Measurements from ENCODE around the gene C8B. TPM values are rescaled to one million over a fixed set of nuclear protein-coding genes. Genes with fewer than 3 reads are reported as not detected.

The C8B gene
- total and polyA plus RNA-seq, 2 of the 13 experiments (the other 11 are each of a cell fraction or from before 2014, with no cell fraction given), result 8.4 to 11.3 TPM

- TF ChIP-seq TEAD3 (CRISPR knock-in tag; optimal IDR thresholded peaks at IDR 0.05; ENCODE audit: borderline replicate concordance) (peak; percentile 46), SAP130 (CRISPR knock-in tag; IDR thresholded peaks at IDR 0.05; ENCODE audit: low read depth) (peak; percentile 22; the same call in 1 of the 2 replicates), ZBTB44 (CRISPR knock-in tag; IDR thresholded peaks at IDR 0.05) (no peak), ZNF451 (CRISPR knock-in tag; IDR thresholded peaks at IDR 0.05) (no peak), NR2F1 (CRISPR knock-in tag; IDR thresholded peaks at IDR 0.05) (peak in 1 of 2 experiments; percentile 37; a peak in 1 of 4 replicates), NCOR1 (IDR thresholded peaks at IDR 0.05; ENCODE audit: borderline replicate concordance, low read length) (peak; percentile 97), ZNF160 (CRISPR knock-in tag; IDR thresholded peaks at IDR 0.05) (no peak), HOXA9 (CRISPR knock-in tag; IDR thresholded peaks at IDR 0.05; ENCODE audit: borderline replicate concordance) (no peak), SOX13 (IDR thresholded peaks at IDR 0.05) (0 out of 2 replicates have a peak, but pooled peaks have one; percentile 13), SOX13 (CRISPR knock-in tag; conservative IDR thresholded peaks at IDR 0.05 in 1 of 2, IDR thresholded peaks at IDR 0.05 in 1 of 2) (peak in 1 of 2 experiments; percentile 16; a peak in 2 of 4 replicates), ZBTB8A (CRISPR knock-in tag; IDR thresholded peaks at IDR 0.05; ENCODE audit: borderline replicate concordance, low read depth) (no peak), BCL6 (CRISPR knock-in tag; IDR thresholded peaks at IDR 0.05) (peak; percentile 53; the same call in 1 of the 2 replicates), HMG20A (CRISPR knock-in tag; IDR thresholded peaks at IDR 0.05; ENCODE audit: borderline replicate concordance) (peak; percentile 28; the same call in 1 of the 2 replicates), RARA (CRISPR knock-in tag; IDR thresholded peaks at IDR 0.05) (peak; percentile 40; the same call in 1 of the 2 replicates), HINFP (CRISPR knock-in tag; IDR thresholded peaks at IDR 0.05; ENCODE audit: low read depth) (no peak), STAT6 (CRISPR knock-in tag; IDR thresholded peaks at IDR 0.05; ENCODE audit: borderline replicate concordance) (no peak), GATAD2A (CRISPR knock-in tag; IDR thresholded peaks at IDR 0.05) (peak; percentile 40; the same call in 1 of the 2 replicates), NPAS2 (CRISPR knock-in tag; IDR thresholded peaks at IDR 0.05; ENCODE audit: borderline replicate concordance) (no peak), HOMEZ (CRISPR knock-in tag; IDR thresholded peaks at IDR 0.05; ENCODE audit: low read depth) (peak; percentile 32; the same call in 1 of the 2 replicates), RXRB (CRISPR knock-in tag; IDR thresholded peaks at IDR 0.05; ENCODE audit: borderline replicate concordance) (peak; percentile 24; the same call in 1 of the 2 replicates), CREM (IDR thresholded peaks at IDR 0.05) (peak; percentile 58), CREM (CRISPR knock-in tag; IDR thresholded peaks at IDR 0.05) (no peak), CHD4 (IDR thresholded peaks at IDR 0.05; ENCODE audit: borderline replicate concordance, low read length) (peak; percentile 22; the same call in 1 of the 2 replicates), PAX8 (CRISPR knock-in tag; IDR thresholded peaks at IDR 0.05; ENCODE audit: borderline replicate concordance) (no peak)
Observed at GRCh38 chr1:56908619-56909221, 57.1 kb downstream of the C8B start (continued).

All from HepG2 (cell line).